Measurements from ENCODE around the gene ACTC1.

ACTC1 gene

DNA sequence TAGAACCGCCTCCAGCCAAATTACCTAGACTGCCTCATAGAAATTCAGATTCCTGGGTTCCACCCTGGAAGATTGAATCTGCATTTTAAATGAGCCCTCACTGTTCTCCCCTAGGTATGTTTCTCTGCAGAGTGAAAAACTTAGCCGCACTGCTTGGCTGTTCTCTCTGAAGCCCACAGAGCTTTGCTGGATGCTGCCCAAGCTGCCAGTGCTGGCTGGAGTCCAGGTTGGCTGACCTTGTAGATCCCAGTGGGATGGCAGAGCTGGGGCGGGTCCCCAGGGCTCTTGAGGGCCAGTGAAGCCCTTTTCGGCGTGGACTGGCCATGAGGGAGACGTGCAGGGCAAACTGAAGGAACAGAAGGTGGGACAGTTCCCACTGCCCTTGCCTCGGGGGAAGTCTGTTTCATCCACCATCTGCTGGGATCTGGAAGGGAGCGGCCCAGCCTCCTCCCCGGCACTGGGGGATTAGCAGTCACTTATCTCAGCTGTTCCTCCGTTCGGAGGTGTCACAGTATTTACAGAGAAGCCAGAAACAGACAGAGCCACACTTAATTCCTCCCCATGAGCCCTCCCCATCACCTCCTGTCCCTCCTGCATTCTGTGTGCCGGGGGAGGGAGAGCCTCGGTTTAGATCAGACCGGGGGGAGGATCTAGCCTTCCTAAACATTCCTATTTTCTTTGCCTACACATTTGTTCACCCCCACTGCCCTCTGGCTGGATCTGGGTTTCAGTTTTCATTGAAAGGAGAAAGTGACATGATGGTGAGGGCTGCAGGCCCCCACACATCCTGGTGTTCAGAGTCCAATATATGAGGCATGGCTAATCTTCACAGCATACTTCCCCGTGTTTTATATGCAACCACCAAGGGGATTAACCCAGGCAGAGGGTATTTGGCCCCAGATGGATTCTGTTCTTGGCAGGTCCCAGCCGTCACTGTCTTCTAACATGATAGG is 4.1 kb upstream of the ACTC1 start:
- DNase-seq: no peak

DNA sequence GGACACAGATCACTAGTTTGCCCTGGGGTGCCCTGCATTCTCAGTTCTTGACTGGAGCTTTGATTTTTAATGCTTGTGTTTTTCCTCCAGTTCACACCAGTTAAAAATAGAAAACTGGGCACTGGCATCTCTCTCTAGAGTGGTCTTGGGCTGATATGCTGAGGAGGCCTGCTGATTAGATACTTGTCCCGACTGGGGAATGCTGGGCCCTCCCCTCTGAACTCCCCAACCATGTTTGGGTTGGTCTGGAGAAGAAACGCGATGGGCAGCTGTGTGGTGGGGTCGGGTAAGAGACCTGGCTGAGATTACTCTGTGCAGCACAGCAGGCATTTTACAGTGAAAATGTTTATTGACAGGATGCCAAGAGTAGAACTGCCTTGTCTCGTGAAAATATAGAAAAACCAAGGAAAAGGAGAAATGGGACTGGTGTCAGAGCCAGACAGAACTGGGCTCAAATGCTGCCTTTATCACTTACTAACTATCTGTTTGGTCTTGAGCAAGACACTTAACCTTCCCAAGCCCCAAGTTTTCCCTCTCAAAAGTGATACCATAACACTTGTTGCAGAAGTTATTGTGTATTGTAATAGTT is 1.6 kb upstream of the ACTC1 start:
- no peak for DNase-seq

GRCh38 chr15:34794590-34795206 is 651 bp downstream of the ACTC1 start:
- no peak for DNase-seq

DNA sequence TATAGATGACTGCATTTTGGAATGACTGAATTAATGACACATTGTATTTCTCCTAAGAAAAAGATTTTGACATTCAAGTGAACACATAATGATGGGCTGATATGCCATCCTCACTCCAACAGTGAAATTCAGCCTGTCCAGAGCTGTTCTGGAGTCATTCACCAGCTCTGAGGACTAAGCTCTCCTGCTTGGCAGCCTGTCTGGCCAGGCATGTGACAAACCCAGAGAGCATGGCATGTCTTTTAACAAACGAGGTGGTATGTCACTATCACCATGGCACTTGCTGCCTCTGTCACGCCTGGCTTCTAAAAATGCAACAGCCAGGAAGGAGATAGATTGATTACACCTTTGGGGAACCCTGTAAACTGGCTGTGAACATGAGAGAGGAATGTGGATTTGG is 1.4 kb downstream of the ACTC1 start:
- DNase-seq: no peak

DNA sequence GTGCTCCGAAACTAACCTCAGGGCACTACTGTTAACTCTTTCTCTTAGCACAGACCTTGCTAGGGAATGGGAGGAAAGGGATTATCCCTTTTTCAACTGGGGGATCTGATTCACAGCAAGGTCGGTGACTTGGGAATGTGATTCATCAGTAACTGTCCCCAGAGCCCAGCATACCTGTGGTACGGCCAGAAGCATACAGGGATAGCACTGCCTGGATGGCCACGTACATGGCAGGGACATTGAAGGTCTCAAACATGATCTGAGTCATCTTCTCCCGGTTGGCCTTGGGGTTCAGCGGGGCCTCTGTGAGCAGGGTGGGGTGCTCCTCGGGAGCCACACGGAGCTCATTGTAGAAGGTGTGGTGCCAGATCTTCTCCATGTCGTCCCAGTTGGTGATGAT is 2.3 kb downstream of the ACTC1 start:
- DNase-seq: no peak

DNA sequence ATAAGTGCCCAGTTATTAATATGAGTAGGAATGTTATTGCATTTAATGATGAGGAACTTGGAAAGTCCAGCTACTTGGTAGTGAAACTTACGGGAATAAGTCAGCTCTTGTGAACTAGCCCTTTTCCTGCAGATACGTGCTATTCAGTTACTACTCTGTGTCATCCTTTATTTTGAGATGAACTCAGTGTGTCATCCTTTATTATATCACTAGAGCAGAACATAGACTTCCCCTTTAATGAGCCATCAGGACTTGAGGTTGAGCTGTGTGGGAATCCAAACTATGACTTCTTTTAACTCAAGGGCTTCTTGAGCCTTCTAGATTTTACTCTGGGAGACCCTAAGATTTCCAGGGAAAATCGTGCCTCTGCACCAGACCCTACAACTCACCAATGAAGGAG is 3.6 kb downstream of the ACTC1 start:
- DNase-seq: no peak

DNA sequence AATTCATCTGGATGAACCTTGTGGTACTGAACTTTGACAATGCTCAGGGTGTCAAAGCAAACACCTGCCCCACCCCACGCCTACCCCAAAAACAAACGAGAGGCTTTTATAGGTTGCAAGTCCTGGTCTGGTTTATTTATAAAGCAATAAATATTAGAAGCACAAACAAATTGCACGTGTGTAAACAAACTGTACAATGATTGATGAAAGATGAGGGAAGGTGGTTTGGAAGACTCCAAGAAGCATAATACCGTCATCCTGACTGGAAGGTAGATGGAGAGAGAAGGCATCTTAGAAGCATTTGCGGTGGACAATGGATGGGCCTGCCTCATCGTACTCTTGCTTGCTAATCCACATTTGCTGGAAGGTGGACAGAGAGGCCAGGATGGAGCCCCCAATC is 5.2 kb downstream of the ACTC1 start:
- no peak for DNase-seq

- DNase-seq: no peak
Observed at GRCh38 chr15:34789326-34789725, 6.0 kb downstream of the ACTC1 start.

DNA sequence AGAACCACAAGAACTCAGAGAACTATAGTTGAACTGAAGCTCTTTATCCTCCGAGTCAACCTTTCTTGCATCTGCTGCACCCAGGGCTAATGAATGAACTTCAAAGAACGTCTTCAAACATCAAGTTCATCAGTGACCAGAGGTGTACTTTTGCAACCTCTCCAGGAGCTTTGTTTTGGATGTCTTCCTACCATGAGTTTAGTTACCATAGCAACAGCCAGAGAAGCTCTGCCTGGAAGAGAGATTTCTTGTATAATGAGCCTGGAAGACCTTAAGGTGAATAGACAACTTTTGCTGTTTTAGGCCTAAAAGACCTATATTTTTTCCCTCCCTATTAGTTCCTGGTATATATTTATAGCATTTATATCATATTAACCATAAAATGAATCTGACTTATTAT is 9.1 kb downstream of the ACTC1 start:
- DNase-seq: no peak

DNA sequence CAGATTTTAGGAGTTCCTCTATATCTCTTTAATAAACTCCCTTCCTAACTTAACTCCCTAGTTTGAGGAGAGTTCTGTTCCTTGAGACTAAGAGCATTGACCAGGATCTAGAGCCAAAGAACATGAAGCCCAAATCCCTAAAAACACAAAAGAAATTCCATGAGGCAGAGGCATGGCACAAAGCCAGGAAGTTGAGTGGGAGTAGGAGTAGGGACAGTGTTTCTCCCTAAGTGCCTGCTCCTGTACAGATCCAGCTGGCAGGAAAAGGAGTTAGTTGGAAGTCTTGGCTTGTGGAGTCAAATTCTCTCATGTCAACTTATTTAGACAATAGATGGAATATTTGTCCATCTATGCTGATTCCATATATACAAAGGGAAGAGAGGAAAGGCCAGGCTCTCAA is 11.4 kb downstream of the ACTC1 start:
- DNase-seq: no peak

DNA sequence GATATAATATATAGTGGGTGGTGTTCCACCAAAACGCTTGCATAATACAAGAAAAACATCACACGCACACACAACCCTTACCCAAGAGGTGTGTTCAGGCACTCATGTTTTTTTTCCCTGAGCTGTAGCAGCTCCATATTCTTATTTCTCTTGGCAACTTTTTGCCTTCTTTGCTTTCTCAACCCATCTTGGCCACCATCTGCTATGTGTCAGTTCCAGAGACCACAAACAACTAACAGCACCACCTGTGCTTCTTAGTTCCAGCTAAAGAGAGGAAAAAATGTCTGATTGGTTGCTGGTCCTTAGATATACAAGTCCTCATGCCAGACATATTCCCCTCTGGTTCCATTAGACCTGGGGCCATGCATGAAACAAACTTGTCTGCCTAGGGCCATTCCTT is 11.9 kb downstream of the ACTC1 start:
- DNase-seq: no peak

GRCh38 chr15:34782901-34783300 is 12.4 kb downstream of the ACTC1 start:
- no peak for DNase-seq

DNA sequence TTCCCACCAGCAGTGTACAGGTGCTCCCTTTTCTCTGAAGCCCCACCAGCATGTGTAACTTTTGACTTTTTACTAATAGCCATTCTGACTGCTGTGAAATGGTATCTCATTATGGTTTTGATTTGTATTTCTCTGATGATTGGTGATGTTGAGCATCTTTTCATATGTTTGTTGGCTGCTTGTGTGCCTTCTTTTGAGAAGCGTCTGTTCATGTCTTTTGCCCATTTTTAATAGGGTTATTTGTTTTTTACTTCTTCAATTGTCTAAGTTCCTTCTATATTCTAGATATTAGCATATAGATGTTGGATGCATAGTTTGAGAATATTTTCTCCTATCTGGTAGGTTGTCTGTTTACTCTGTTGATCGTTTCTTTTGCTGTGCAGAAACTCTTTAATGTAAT is 14.6 kb downstream of the ACTC1 start:
- DNase-seq: no peak

DNA sequence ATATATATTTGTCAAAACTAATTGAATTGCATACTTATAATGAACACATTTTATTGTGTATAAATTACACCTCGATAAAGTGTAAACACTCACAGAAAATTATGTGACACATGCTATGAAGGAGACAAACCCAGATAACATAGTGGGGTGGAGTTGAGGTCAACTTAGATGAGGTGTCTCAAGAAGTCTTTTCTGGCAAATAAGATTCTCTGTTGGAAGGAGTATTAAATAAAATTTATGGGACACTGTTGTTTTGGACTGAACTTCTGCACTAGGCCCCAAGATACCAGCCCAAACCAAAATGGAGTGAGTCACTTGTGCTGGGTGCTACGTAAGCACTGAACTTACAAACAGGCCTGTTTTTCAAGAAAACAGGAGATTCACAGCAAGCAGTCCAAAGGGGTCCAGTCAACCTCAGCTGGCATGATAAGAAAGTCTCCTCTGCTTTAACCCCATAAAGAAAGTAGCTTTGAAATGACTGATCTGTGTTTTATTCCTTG is 18.7 kb downstream of the ACTC1 start:
- DNase-seq: no peak

- no peak for DNase-seq
Observed at GRCh38 chr15:34773917-34774316, 21.4 kb downstream of the ACTC1 start.

DNA sequence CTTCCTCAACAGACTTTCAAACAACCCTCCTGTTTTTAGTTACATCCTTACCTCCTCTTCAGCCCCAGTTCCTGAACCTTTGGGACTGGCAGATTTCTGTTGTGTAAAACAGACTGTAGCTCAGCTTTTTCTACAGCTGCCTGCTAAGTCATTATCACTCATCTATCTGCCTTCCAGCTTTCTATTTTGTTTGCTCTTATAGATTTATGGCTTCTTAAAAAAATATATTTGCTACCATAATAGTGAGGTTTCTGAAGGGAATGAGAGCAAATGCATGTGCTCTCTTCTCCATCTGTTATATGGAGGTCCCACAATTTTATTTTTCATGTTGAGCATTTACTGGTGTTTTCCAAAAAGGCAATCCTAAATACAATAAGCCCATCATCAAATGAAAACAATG is 22.3 kb downstream of the ACTC1 start:
- DNase-seq: no peak

- DNase-seq: no peak
Observed at GRCh38 chr15:34772312-34772711, 23.0 kb downstream of the ACTC1 start.

GRCh38 chr15:34769711-34770110 is 25.6 kb downstream of the ACTC1 start:
- DNase-seq: no peak

GRCh38 chr15:34768530-34768929 is 26.8 kb downstream of the ACTC1 start:
- DNase-seq: no peak

- no peak for DNase-seq
Observed at GRCh38 chr15:34765741-34766140, 29.6 kb downstream of the ACTC1 start.

DNA sequence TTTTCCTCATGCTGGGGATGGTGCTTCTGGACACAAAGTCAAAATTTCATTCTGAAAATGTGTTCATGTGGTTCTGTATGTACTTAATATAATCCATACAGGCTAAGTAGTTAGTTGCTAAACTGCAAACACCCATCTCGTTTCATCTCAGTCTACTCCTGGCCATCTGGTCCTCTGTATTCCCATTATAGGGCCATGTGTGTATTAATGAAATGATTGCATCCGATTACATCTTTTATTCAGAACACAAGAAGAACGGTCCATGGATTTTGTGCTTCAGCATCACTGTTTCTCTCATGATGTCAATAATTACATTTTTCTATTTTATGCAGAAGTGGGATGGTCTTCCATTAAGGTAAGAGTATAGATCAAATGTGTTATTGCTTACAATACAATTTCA is 34.4 kb downstream of the ACTC1 start:
- DNase-seq: no peak

GRCh38 chr15:34759992-34760391 is 35.4 kb downstream of the ACTC1 start:
- no peak for DNase-seq

DNA sequence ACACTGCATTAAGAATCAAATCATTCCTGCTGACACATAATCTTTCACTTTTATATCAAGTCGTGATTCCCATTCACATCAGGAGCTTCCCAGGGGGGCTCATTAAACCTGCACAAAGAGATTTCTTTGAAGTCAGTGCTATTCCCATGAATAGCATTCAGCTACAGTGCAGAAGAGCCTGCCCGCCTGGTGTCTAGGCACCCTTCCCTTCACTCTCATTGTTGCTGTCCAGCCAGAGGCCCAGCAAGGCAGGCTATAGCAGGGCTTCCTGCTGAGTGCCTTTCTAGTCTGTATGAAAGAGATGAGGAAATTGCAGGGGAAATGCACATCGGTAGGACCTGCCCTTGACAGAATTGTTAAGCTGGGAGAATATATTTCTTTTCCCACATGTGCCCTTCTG is 36.0 kb downstream of the ACTC1 start:
- no peak for DNase-seq

DNA sequence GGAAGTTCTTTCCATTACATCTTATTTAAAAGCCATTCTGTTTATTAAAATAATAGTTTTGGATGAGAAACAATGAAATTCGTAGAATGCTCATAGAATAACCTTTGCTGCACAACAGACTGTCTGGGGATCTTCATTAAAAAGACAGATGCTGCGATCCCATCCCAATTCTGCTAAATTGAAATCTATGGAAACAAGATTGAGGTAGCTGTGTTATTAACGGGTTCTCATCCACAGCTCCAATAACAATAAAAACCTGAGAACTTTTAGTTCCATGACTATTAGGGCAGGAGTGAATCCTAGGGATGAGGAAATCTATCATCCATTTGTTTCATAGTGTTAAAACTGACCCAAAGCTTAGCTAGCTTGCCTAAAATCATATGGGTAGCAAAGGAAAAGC is 38.1 kb downstream of the ACTC1 start:
- DNase-seq: no peak
